Measurements from ENCODE around the gene FMNL3.

The FMNL3 gene

GRCh38 chr12:49697808-49698207, 9.4 kb downstream of the FMNL3 start:
- no peak for TF ChIP-seq CTCF (IDR thresholded peaks at IDR 0.05; ENCODE audit: insufficient read depth, low read depth, low read length, missing control alignments)
- H3K4me3 ChIP-seq (ENCODE audit: low read length): no peak overlapping the region
- DNase-seq (ENCODE audit: low read depth): no peak

DNA sequence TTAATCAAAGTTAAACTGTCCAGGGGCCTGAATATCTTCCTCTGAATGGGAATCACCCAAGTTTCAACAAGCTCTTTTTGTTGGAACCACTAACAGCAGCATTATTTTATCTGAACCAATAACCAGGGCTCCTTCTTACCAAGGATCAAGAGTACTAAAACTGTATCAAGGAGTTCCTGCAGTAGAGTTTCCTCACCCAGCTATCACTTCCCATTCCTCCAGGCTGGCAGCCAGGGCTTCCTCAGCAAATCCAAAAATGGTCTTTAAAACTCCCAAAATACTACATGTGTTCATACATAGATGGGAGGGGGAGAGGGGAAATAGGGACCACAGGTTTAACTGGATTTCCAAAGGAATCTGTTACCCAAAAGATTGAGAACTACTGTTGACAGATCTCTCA, 10.5 kb downstream of the FMNL3 start:
- no peak for DNase-seq (ENCODE audit: low read depth)
- H3K4me3 ChIP-seq (ENCODE audit: low read length): no peak overlapping the region
- TF ChIP-seq CTCF (IDR thresholded peaks at IDR 0.05; ENCODE audit: insufficient read depth, low read depth, low read length, missing control alignments): no peak

- no peak for TF ChIP-seq CTCF (IDR thresholded peaks at IDR 0.05; ENCODE audit: insufficient read depth, low read depth, low read length, missing control alignments)
- no peak overlapping the region for H3K4me3 ChIP-seq (ENCODE audit: low read length)
- DNase-seq (ENCODE audit: low read depth): peak; percentile 27
Observed at GRCh38 chr12:49693931-49694444, 13.2 kb downstream of the FMNL3 start.

- H3K4me3 ChIP-seq (ENCODE audit: low read length): no peak overlapping the region
- DNase-seq (ENCODE audit: low read depth): no peak
- no peak for TF ChIP-seq CTCF (IDR thresholded peaks at IDR 0.05; ENCODE audit: insufficient read depth, low read depth, low read length, missing control alignments)
Observed at GRCh38 chr12:49692851-49693250, 14.4 kb downstream of the FMNL3 start.

DNA sequence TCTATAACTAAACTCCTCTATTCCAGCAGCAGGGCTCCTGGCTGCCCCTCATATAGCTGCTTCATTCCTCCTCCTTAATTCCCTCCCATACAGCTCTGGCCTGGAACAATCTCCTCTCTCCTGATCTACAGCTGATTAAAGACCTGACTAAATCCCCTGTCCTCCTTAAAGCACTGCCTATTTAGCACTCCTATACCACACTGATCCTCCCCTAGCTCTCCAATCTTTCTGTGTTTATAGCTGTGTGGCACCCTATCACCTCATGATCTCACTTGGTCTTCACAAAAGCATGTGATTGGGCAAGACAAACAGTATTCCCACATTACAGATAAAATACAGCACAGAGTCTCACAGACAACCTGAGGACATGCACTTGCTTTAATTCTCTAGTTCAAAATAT, 17.4 kb downstream of the FMNL3 start:
- no peak for TF ChIP-seq CTCF (IDR thresholded peaks at IDR 0.05; ENCODE audit: insufficient read depth, low read depth, low read length, missing control alignments)
- DNase-seq (ENCODE audit: low read depth): no peak
- H3K4me3 ChIP-seq (ENCODE audit: low read length): no peak overlapping the region

- DNase-seq (ENCODE audit: low read depth): no peak
- no peak overlapping the region for H3K4me3 ChIP-seq (ENCODE audit: low read length)
- no peak for TF ChIP-seq CTCF (IDR thresholded peaks at IDR 0.05; ENCODE audit: insufficient read depth, low read depth, low read length, missing control alignments)
Observed at GRCh38 chr12:49689237-49689636, 18.0 kb downstream of the FMNL3 start.

- no peak overlapping the region for H3K4me3 ChIP-seq (ENCODE audit: low read length)
- no peak for DNase-seq (ENCODE audit: low read depth)
- no peak for TF ChIP-seq CTCF (IDR thresholded peaks at IDR 0.05; ENCODE audit: insufficient read depth, low read depth, low read length, missing control alignments)
Observed at GRCh38 chr12:49687941-49688340, 19.3 kb downstream of the FMNL3 start.

Data from epithelial cell of esophagus (primary cell).